ENCODE measurements around the gene MAP1LC3C.

MAP1LC3C gene

GRCh38 chr1:242006976-242007375 lies 8.1 kb upstream of the MAP1LC3C start:
- no peak for TF ChIP-seq CTCF (IDR thresholded peaks at IDR 0.05; ENCODE audit: insufficient read depth, low read length, poor library complexity, severe bottlenecking)
- TF ChIP-seq EZH2phosphoT487 (conservative IDR thresholded peaks at IDR 0.05; ENCODE audit: low read length) = no peak
- H3K9me3 ChIP-seq (ENCODE audit: insufficient read depth, low read length) = no peaks in the 10 kb centered on the region

GRCh38 chr1:242005866-242006535 lies 7.1 kb upstream of the MAP1LC3C start:
- no peak overlapping the region for H3K4me2 ChIP-seq (ENCODE audit: low read depth, low read length, poor library complexity, severe bottlenecking)
- H4K20me1 ChIP-seq (ENCODE audit: low read depth, low read length) = no peaks in the 10 kb centered on the region
- no peak for TF ChIP-seq EZH2phosphoT487 (conservative IDR thresholded peaks at IDR 0.05; ENCODE audit: low read length)
- H3K9me2 ChIP-seq (replicated peaks; ENCODE audit: insufficient read depth, low read length) = no peaks in the 10 kb centered on the region
- H3K27ac ChIP-seq (ENCODE audit: low read depth, low read length) = no peak overlapping the region
- no peaks in the 10 kb centered on the region for H3K9me3 ChIP-seq (ENCODE audit: insufficient read depth, low read length)
- H3K4me3 ChIP-seq (ENCODE audit: insufficient read depth, low read length, poor library complexity, severe bottlenecking) = no peak overlapping the region
- H3K9ac ChIP-seq (ENCODE audit: low read length) = no peak overlapping the region
- no peaks in the 10 kb centered on the region for H3K27me3 ChIP-seq (ENCODE audit: low read length)
- H3K79me2 ChIP-seq (ENCODE audit: insufficient read depth, low read length) = no peaks in the 10 kb centered on the region
- H3F3A ChIP-seq (ENCODE audit: insufficient read depth) = no peaks in the 10 kb centered on the region
- no peak overlapping the region for H2AFZ ChIP-seq (ENCODE audit: low read depth, low read length, severe bottlenecking)
- no peaks in the 10 kb centered on the region for H3K36me3 ChIP-seq (ENCODE audit: low read length)

More at GRCh38 chr1:242006976-242007375, 8.1 kb upstream of the MAP1LC3C start:
- H3K9me2 ChIP-seq (replicated peaks; ENCODE audit: insufficient read depth, low read length) = no peaks in the 10 kb centered on the region
- H3K4me2 ChIP-seq (ENCODE audit: low read depth, low read length, poor library complexity, severe bottlenecking) = no peak overlapping the region
- H3K36me3 ChIP-seq (ENCODE audit: low read length) = no peaks in the 10 kb centered on the region
- H3F3A ChIP-seq (ENCODE audit: insufficient read depth) = no peaks in the 10 kb centered on the region
- H3K79me2 ChIP-seq (ENCODE audit: insufficient read depth, low read length) = no peaks in the 10 kb centered on the region
- H4K20me1 ChIP-seq (ENCODE audit: low read depth, low read length) = no peaks in the 10 kb centered on the region
- no peak overlapping the region for H3K4me3 ChIP-seq (ENCODE audit: insufficient read depth, low read length, poor library complexity, severe bottlenecking)
- no peak overlapping the region for H3K27ac ChIP-seq (ENCODE audit: low read depth, low read length)
- H3K27me3 ChIP-seq (ENCODE audit: low read length) = no peaks in the 10 kb centered on the region
- no peak overlapping the region for H3K9ac ChIP-seq (ENCODE audit: low read length)
- H2AFZ ChIP-seq (ENCODE audit: low read depth, low read length, severe bottlenecking) = no peak overlapping the region

- no peaks in the 10 kb centered on the region for H3F3A ChIP-seq (ENCODE audit: insufficient read depth)
- no peaks in the 10 kb centered on the region for H4K20me1 ChIP-seq (ENCODE audit: low read depth, low read length)
- TF ChIP-seq EZH2phosphoT487 (conservative IDR thresholded peaks at IDR 0.05; ENCODE audit: low read length) (no peak), CTCF (IDR thresholded peaks at IDR 0.05; ENCODE audit: insufficient read depth, low read length, poor library complexity, severe bottlenecking) (no peak)
- no peak overlapping the region for H3K27ac ChIP-seq (ENCODE audit: low read depth, low read length)
- no peak overlapping the region for H2AFZ ChIP-seq (ENCODE audit: low read depth, low read length, severe bottlenecking)
- no peak overlapping the region for H3K9ac ChIP-seq (ENCODE audit: low read length)
- H3K79me2 ChIP-seq (ENCODE audit: insufficient read depth, low read length) = no peaks in the 10 kb centered on the region
- no peaks in the 10 kb centered on the region for H3K36me3 ChIP-seq (ENCODE audit: low read length)
- H3K4me2 ChIP-seq (ENCODE audit: low read depth, low read length, poor library complexity, severe bottlenecking) = no peak overlapping the region
- H3K4me3 ChIP-seq (ENCODE audit: insufficient read depth, low read length, poor library complexity, severe bottlenecking) = no peak overlapping the region
- H3K9me3 ChIP-seq (ENCODE audit: insufficient read depth, low read length) = no peaks in the 10 kb centered on the region
- no peaks in the 10 kb centered on the region for H3K9me2 ChIP-seq (replicated peaks; ENCODE audit: insufficient read depth, low read length)
- H3K27me3 ChIP-seq (ENCODE audit: low read length) = no peaks in the 10 kb centered on the region
Observed at GRCh38 chr1:242004751-242005495, 6.0 kb upstream of the MAP1LC3C start.

- Histone ChIP-seq H3K9me3 (ENCODE audit: insufficient read depth, low read length) (no peaks in the 10 kb centered on the region), H2AFZ (ENCODE audit: low read depth, low read length, severe bottlenecking) (no peak overlapping the region), H3F3A (ENCODE audit: insufficient read depth) (no peaks in the 10 kb centered on the region), H3K79me2 (ENCODE audit: insufficient read depth, low read length) (no peaks in the 10 kb centered on the region), H3K27ac (ENCODE audit: low read depth, low read length) (no peak overlapping the region), H3K9me2 (replicated peaks; ENCODE audit: insufficient read depth, low read length) (no peaks in the 10 kb centered on the region), H3K36me3 (ENCODE audit: low read length) (no peaks in the 10 kb centered on the region), H3K4me2 (ENCODE audit: low read depth, low read length, poor library complexity, severe bottlenecking) (no peak overlapping the region), H4K20me1 (ENCODE audit: low read depth, low read length) (no peaks in the 10 kb centered on the region), H3K27me3 (ENCODE audit: low read length) (no peaks in the 10 kb centered on the region), H3K9ac (ENCODE audit: low read length) (no peak overlapping the region), H3K4me3 (ENCODE audit: insufficient read depth, low read length, poor library complexity, severe bottlenecking) (no peak overlapping the region)
- TF ChIP-seq CTCF (IDR thresholded peaks at IDR 0.05; ENCODE audit: insufficient read depth, low read length, poor library complexity, severe bottlenecking) = no peak
- TF ChIP-seq EZH2phosphoT487 (conservative IDR thresholded peaks at IDR 0.05; ENCODE audit: low read length) = no peak
Observed at GRCh38 chr1:242002510-242002909, 3.6 kb upstream of the MAP1LC3C start.
